Measurements from ENCODE around the gene TRIM71. TPM values are rescaled to one million over a fixed set of nuclear protein-coding genes. Genes with fewer than 3 reads are reported as not detected.
"Not testable (repeated sequence)": the region's sequence is repeated elsewhere in the genome, so short reads cannot be mapped to it uniquely, and the experiment has no call there.

The TRIM71 gene
- polyA plus RNA-seq, 2 donors: not detected

DNA sequence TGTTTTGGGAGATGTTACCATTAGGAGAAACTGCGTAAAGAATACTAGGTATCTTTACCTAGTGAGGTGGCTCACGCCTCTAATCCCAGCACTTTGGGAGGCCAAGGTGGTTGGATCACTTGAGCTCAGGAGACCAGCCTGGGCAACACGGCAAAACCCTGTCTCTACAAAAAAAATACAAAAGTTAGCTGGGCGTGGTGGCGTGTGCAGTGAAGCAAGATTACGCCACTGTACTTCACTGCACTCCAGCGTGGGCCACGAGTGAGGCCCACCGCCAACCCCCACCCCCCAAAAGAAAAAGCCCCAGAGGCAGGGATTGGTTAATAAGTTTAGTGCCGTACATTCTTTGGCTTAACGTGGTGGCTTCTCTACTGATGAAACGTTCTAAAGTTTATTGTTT lies 23.5 kb downstream of the TRIM71 start:
- Histone ChIP-seq H3K4me1 (ENCODE audit: control insufficient read depth in 2 of 2, insufficient read depth in 2 of 2, low read length in 1 of 2) (no peaks in the 10 kb centered on the region), H3K36me3 (ENCODE audit: control insufficient read depth in 2 of 2, insufficient read depth in 2 of 2, low read length in 1 of 2) (no peaks in the 10 kb centered on the region), H3K27me3 (ENCODE audit: control insufficient read depth in 1 of 2, insufficient read depth in 2 of 2, low read length in 2 of 2) (no peaks in the 10 kb centered on the region), H3K4me3 (ENCODE audit: low read depth in 1 of 2, low read length in 2 of 2) (no peak overlapping the region), H3K9me3 (ENCODE audit: control insufficient read depth in 2 of 2, insufficient read depth in 1 of 2, low read depth in 1 of 2, low read length in 1 of 2) (no peaks in the 10 kb centered on the region), H3K27ac (ENCODE audit: low read depth in 2 of 2, low read length in 1 of 2) (no peak overlapping the region)
- 65 to 66% methylated on average over 12 of the region's 12 CpGs for WGBS, 2 donors

DNA sequence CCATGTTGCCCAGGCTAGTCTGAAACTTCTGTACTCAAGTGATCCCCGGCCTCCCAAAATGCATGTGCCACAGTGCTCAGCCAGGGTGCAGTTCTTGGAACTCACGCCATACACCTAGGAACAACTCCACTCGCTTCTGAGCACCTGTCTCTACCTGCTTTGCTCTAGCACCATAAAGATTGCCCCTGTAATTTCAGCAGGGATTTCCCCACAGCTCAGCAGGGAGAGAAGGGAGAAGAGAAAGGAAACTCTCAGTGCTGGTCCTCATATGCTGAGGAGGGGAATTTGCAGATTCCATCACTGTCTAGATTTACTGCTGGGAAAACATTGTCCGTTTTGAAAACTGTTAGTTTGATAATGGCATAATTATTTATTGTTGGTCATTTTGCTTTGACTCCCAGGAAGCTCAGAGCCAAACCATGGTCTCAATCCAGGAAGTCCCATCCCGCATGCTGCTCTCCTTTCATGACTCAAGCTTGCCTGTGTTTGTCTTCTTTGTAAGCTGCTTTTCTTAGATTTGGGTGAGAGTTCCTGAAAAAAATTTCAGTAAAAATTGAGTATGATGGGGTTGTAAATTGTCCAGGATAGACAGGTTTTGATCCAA lies 24.2 kb downstream of the TRIM71 start:
- no peaks in the 10 kb centered on the region for H3K36me3 ChIP-seq (ENCODE audit: control insufficient read depth in 2 of 2, insufficient read depth in 2 of 2, low read length in 1 of 2)
- no peaks in the 10 kb centered on the region for H3K4me1 ChIP-seq (ENCODE audit: control insufficient read depth in 2 of 2, insufficient read depth in 2 of 2, low read length in 1 of 2)
- H3K27me3 ChIP-seq (ENCODE audit: control insufficient read depth in 1 of 2, insufficient read depth in 2 of 2, low read length in 2 of 2): no peaks in the 10 kb centered on the region
- no peak overlapping the region for H3K27ac ChIP-seq (ENCODE audit: low read depth in 2 of 2, low read length in 1 of 2)
- H3K4me3 ChIP-seq (ENCODE audit: low read depth in 1 of 2, low read length in 2 of 2): no peak overlapping the region
- 49 to 55% methylated on average over 5 of the region's 5 CpGs for whole genome bisulfite sequencing, 2 donors
- no peaks in the 10 kb centered on the region for H3K9me3 ChIP-seq (ENCODE audit: control insufficient read depth in 2 of 2, insufficient read depth in 1 of 2, low read depth in 1 of 2, low read length in 1 of 2)

DNA sequence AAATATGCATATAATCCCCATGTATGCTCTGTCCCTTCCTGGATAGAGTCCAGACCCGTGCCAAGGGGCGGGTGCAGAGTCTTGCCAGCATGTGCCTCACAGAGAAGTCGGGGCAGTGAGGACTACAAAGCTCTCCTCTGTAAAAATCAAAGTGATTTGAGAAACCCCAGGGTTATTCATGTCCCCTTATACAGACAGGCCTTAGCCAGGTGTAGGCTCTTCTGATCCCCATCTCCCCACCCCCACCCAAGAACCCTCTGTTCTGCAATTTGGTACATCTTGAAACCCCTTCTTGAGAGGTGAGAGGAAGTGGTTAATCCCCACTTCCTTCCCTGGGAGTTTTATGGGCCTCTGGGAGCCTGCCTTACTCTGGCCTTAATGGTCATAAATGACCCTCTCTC lies 24.7 kb downstream of the TRIM71 start:
- H3K4me1 ChIP-seq (ENCODE audit: control insufficient read depth in 2 of 2, insufficient read depth in 2 of 2, low read length in 1 of 2): no peaks in the 10 kb centered on the region

DNA sequence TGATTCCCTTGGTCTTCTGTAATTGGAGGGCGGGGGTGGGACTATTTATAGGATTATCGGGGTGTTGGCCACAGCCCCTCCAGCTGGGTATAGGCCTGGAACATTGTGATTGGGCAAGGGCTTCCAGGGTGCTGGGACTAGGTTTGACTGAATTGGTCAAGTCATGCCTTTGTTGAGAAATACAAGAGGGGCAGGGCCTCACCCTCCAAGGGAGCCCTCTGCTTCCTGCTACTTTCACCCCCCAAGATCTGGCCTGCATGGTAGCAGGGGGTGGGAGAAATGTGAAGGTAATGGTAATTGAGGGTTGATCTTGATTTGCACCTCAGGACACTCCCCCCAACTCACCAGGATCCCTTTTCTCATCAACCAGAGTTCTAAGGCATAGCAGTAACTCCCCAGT lies 25.2 kb downstream of the TRIM71 start:
- Histone ChIP-seq H3K4me1 (ENCODE audit: control insufficient read depth in 2 of 2, insufficient read depth in 2 of 2, low read length in 1 of 2) (no peaks in the 10 kb centered on the region), H3K4me3 (ENCODE audit: low read depth in 1 of 2, low read length in 2 of 2) (no peak overlapping the region), H3K27ac (ENCODE audit: low read depth in 2 of 2, low read length in 1 of 2) (no peak overlapping the region), H3K9me3 (ENCODE audit: control insufficient read depth in 2 of 2, insufficient read depth in 1 of 2, low read depth in 1 of 2, low read length in 1 of 2) (no peaks in the 10 kb centered on the region), H3K36me3 (ENCODE audit: control insufficient read depth in 2 of 2, insufficient read depth in 2 of 2, low read length in 1 of 2) (no peaks in the 10 kb centered on the region), H3K27me3 (ENCODE audit: control insufficient read depth in 1 of 2, insufficient read depth in 2 of 2, low read length in 2 of 2) (no peaks in the 10 kb centered on the region)
- WGBS, 2 donors: 64 to 66% methylated on average over 2 of the region's 2 CpGs

More for the DNA sequence above, 24.7 kb downstream of the TRIM71 start:
- Histone ChIP-seq H3K27ac (ENCODE audit: low read depth in 2 of 2, low read length in 1 of 2) (no peak overlapping the region), H3K36me3 (ENCODE audit: control insufficient read depth in 2 of 2, insufficient read depth in 2 of 2, low read length in 1 of 2) (no peaks in the 10 kb centered on the region), H3K27me3 (ENCODE audit: control insufficient read depth in 1 of 2, insufficient read depth in 2 of 2, low read length in 2 of 2) (no peaks in the 10 kb centered on the region), H3K4me3 (ENCODE audit: low read depth in 1 of 2, low read length in 2 of 2) (no peak overlapping the region), H3K9me3 (ENCODE audit: control insufficient read depth in 2 of 2, insufficient read depth in 1 of 2, low read depth in 1 of 2, low read length in 1 of 2) (no peaks in the 10 kb centered on the region)
- 30 to 40% methylated on average over 3 of the region's 3 CpGs for WGBS, 2 donors

DNA sequence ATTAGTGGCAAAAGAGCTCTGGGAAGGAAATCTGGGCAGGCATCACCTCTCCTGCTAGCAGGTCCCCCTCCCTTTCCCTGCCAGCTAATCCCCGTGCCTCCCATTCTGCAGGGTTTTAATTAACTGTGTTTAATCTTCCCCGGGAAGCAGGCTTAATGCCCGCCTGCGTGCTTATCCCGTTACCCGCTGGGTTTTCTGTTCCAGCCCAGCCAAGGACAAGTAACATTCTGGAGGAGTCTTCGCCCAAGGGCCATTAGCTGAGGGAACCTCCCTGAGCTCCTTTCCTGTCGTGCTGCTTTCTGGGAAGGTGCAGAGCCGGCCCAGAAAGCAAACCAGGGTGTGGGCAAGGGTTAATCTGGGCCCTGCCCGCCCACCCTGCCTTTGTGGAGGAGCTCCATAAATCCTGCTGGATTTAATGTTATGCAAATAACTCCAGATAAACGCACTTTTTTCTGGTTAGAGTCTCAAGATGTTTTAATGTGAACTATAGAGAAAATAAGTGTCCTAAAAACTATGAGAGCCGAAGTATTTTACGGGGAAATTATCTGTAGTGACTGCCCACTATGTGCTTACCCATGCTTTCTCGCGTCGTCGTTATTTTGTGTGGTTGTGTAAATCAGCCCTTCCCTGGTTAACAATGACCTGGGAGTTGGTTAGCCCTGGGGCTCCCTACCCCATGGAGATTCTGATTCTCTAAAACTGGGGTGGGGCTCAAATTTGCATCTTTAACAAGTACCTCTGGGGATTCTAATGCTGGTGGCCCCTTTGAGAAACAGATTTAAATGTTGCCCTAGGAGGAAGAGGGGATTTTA lies 25.9 kb downstream of the TRIM71 start:
- Histone ChIP-seq H3K4me3 (ENCODE audit: low read depth in 1 of 2, low read length in 2 of 2) (no peak overlapping the region), H3K27me3 (ENCODE audit: control insufficient read depth in 1 of 2, insufficient read depth in 2 of 2, low read length in 2 of 2) (no peaks in the 10 kb centered on the region), H3K27ac (ENCODE audit: low read depth in 2 of 2, low read length in 1 of 2) (no peak overlapping the region), H3K36me3 (ENCODE audit: control insufficient read depth in 2 of 2, insufficient read depth in 2 of 2, low read length in 1 of 2) (no peaks in the 10 kb centered on the region), H3K4me1 (ENCODE audit: control insufficient read depth in 2 of 2, insufficient read depth in 2 of 2, low read length in 1 of 2) (no peaks in the 10 kb centered on the region), H3K9me3 (ENCODE audit: control insufficient read depth in 2 of 2, insufficient read depth in 1 of 2, low read depth in 1 of 2, low read length in 1 of 2) (no peaks in the 10 kb centered on the region)
- WGBS, 2 donors: 60 to 66% methylated on average over 17 of the region's 17 CpGs

DNA sequence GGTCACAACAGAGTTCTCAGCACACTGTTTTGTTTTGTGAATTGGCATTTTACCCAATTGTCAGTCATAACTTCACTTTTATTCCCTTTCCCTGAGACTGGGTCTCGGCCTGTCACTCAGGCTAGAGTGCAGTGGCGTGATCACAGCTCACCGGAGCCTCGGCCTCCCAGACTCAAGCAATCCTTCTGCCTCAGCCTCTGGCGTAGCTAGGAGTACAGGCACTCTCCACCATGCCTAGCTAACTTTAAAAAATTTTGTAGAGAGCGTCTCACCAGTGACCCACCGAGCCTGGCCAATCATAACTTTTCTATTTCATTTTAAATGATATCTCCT lies 26.5 kb downstream of the TRIM71 start:
- Histone ChIP-seq H3K36me3 (ENCODE audit: control insufficient read depth in 2 of 2, insufficient read depth in 2 of 2, low read length in 1 of 2) (no peaks in the 10 kb centered on the region), H3K27me3 (ENCODE audit: control insufficient read depth in 1 of 2, insufficient read depth in 2 of 2, low read length in 2 of 2) (no peaks in the 10 kb centered on the region), H3K4me3 (ENCODE audit: low read depth in 1 of 2, low read length in 2 of 2) (no peak overlapping the region), H3K4me1 (ENCODE audit: control insufficient read depth in 2 of 2, insufficient read depth in 2 of 2, low read length in 1 of 2) (no peaks in the 10 kb centered on the region), H3K27ac (ENCODE audit: low read depth in 2 of 2, low read length in 1 of 2) (no peak overlapping the region), H3K9me3 (ENCODE audit: control insufficient read depth in 2 of 2, insufficient read depth in 1 of 2, low read depth in 1 of 2, low read length in 1 of 2) (no peaks in the 10 kb centered on the region)
- 93 to 95% methylated on average over 7 of the region's 7 CpGs for WGBS, 2 donors

DNA sequence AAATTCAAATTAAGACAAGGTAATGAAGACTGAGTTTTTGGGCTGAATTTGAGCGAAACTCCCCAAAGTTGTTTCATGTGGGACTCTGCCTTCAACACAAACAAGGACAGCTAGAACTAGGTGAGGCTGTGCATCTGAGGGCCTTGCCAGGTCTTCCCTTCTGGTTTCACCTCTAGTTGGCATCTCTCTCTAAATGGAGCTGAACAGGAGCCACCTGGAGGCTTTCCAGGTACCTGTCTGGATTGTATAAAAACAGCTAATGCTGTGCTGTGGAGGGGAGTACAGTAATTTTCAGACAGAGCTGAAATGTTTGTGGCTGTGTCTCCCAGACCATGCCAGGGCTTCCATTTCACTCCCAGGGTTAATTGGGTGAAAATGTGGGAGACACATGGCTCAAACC lies 27.1 kb downstream of the TRIM71 start:
- no peaks in the 10 kb centered on the region for H3K36me3 ChIP-seq (ENCODE audit: control insufficient read depth in 2 of 2, insufficient read depth in 2 of 2, low read length in 1 of 2)
- no peak overlapping the region for H3K4me3 ChIP-seq (ENCODE audit: low read depth in 1 of 2, low read length in 2 of 2)
- no peak overlapping the region for H3K27ac ChIP-seq (ENCODE audit: low read depth in 2 of 2, low read length in 1 of 2)
- no peaks in the 10 kb centered on the region for H3K9me3 ChIP-seq (ENCODE audit: control insufficient read depth in 2 of 2, insufficient read depth in 1 of 2, low read depth in 1 of 2, low read length in 1 of 2)
- H3K27me3 ChIP-seq (ENCODE audit: control insufficient read depth in 1 of 2, insufficient read depth in 2 of 2, low read length in 2 of 2): no peaks in the 10 kb centered on the region
- no peaks in the 10 kb centered on the region for H3K4me1 ChIP-seq (ENCODE audit: control insufficient read depth in 2 of 2, insufficient read depth in 2 of 2, low read length in 1 of 2)
- 84 to 89% methylated on average over 1 of the region's 1 CpG for WGBS, 2 donors

DNA sequence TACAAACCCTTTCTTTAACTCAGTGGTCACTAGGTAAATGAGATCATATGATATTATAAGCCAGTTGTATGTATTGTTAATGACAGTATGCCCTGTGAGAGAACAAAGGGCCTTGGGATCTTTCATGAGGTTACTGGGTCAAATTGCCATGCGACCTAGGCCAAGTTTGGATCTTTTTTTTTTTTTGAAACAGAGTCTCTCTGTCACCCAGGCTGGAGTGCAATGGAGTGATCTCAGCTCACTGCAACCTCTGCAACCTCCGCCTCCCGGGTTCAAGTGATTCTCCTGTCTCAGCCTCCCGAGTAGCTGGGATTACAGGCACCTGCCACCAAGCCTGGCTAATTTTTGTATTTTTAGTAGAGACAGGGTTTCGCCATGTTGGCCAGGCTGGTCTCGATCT lies 27.7 kb downstream of the TRIM71 start:
- H3K4me1 ChIP-seq (ENCODE audit: control insufficient read depth in 2 of 2, insufficient read depth in 2 of 2, low read length in 1 of 2): not testable (repeated sequence)

DNA sequence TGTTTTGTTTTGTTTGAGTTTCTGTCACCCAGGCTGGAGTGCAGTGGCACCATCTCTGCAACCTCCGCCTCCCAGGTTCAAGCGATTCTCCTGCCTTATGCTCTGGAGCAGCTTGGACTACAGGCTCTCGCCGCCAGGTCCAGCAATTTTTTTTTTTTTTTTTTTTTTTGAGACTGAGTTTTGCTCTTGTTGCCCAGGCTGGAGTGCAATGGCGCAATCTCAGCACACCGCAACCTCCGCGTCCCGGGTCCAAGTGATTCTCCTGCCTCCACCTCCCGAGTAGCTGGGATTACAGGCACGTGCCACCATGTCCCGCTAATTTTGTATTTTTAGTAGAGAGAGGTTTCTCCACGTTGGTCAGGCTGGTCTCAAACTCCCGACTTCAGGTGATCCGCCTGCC lies 29.2 kb downstream of the TRIM71 start:
- H3K27me3 ChIP-seq (ENCODE audit: control insufficient read depth in 1 of 2, insufficient read depth in 2 of 2, low read length in 2 of 2); H3K4me1 ChIP-seq (ENCODE audit: control insufficient read depth in 2 of 2, insufficient read depth in 2 of 2, low read length in 1 of 2): not testable (repeated sequence)
- 93 to 96% methylated on average over 15 of the region's 15 CpGs for WGBS, 2 donors

More for the DNA sequence above, 27.7 kb downstream of the TRIM71 start:
- H3K36me3 ChIP-seq (ENCODE audit: control insufficient read depth in 2 of 2, insufficient read depth in 2 of 2, low read length in 1 of 2); H3K27ac ChIP-seq (ENCODE audit: low read depth in 2 of 2, low read length in 1 of 2); H3K9me3 ChIP-seq (ENCODE audit: control insufficient read depth in 2 of 2, insufficient read depth in 1 of 2, low read depth in 1 of 2, low read length in 1 of 2); H3K27me3 ChIP-seq (ENCODE audit: control insufficient read depth in 1 of 2, insufficient read depth in 2 of 2, low read length in 2 of 2); H3K4me3 ChIP-seq (ENCODE audit: low read depth in 1 of 2, low read length in 2 of 2): not testable (repeated sequence)
- WGBS, 2 donors: 94% methylated on average over 6 of the region's 6 CpGs

DNA sequence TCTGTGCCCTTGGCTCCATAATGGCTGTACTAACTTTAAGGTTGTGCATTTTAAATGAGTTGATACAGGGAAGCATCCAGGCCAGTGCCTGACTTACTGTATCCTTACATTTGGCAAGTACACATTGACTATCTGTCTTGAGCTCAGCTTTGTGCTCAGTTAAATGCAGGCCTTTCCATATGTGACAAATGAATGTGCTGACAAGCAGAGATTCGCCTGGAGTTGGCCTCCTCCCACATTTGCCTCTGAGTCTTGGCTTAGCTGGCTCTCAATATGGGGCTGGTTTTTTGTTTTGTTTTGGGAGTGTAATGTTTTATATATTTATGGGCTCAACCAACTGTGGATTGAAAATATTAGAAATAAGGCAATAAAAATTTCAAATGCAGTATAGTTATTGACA lies 29.7 kb downstream of the TRIM71 start:
- H3K36me3 ChIP-seq (ENCODE audit: control insufficient read depth in 2 of 2, insufficient read depth in 2 of 2, low read length in 1 of 2): no peaks in the 10 kb centered on the region
- no peak overlapping the region for H3K4me3 ChIP-seq (ENCODE audit: low read depth in 1 of 2, low read length in 2 of 2)
- H3K4me1 ChIP-seq (ENCODE audit: control insufficient read depth in 2 of 2, insufficient read depth in 2 of 2, low read length in 1 of 2): no peaks in the 10 kb centered on the region
- no peaks in the 10 kb centered on the region for H3K27me3 ChIP-seq (ENCODE audit: control insufficient read depth in 1 of 2, insufficient read depth in 2 of 2, low read length in 2 of 2)
- no peaks in the 10 kb centered on the region for H3K9me3 ChIP-seq (ENCODE audit: control insufficient read depth in 2 of 2, insufficient read depth in 1 of 2, low read depth in 1 of 2, low read length in 1 of 2)
- WGBS, 2 donors: 36 to 50% methylated on average over 1 of the region's 1 CpG
- no peak overlapping the region for H3K27ac ChIP-seq (ENCODE audit: low read depth in 2 of 2, low read length in 1 of 2)

More for the DNA sequence above, 29.2 kb downstream of the TRIM71 start:
- not testable (repeated sequence) for H3K36me3 ChIP-seq (ENCODE audit: control insufficient read depth in 2 of 2, insufficient read depth in 2 of 2, low read length in 1 of 2); H3K27ac ChIP-seq (ENCODE audit: low read depth in 2 of 2, low read length in 1 of 2); H3K4me3 ChIP-seq (ENCODE audit: low read depth in 1 of 2, low read length in 2 of 2); H3K9me3 ChIP-seq (ENCODE audit: control insufficient read depth in 2 of 2, insufficient read depth in 1 of 2, low read depth in 1 of 2, low read length in 1 of 2)
